Erythroblast (primary cell): ENCODE results near the gene PJA2.

Experiments
- GATA1 ChIP-seq: IDR thresholded peaks from 2 replicates; pipeline ENCODE4 v1.6.1; 2011; ENCODE audit warnings: low read depth, mild to moderate bottlenecking, control low read depth, low read length, moderate library complexity
- POLR2A ChIP-seq: IDR thresholded peaks from 2 replicates; pipeline ENCODE4 v1.6.1; 2011; ENCODE audit warnings: mild to moderate bottlenecking, low read length

- no peak for TF ChIP-seq POLR2A
- no peak for TF ChIP-seq GATA1
Measured at GRCh38 chr5:109455598-109456096, 45.9 kb upstream of the PJA2 start.
